OCI-LY7 (cell line): ENCODE data around the gene CPEB1.

ENCODE experiments used
- EZH2phosphoT487 ChIP-seq: fragments of 200-600 bp; sonication (generic); IDR thresholded peaks from 2 replicates; pipeline ENCODE4 v1.6.1; 2018; ENCODE audit warnings: low read depth, borderline replicate concordance, mild to moderate bottlenecking, mixed run types, antibody characterized with exemption, low read length, moderate library complexity, mixed read lengths
- TF ChIP-seq, protein P1 (sequence below): fragments of 200-600 bp; sonication (generic); conservative IDR thresholded peaks from 2 replicates; pipeline ENCODE4 v1.5.1; 2014; ENCODE audit warnings: mild to moderate bottlenecking, antibody characterized with exemption, low read length, moderate library complexity, mixed read lengths

DNA sequence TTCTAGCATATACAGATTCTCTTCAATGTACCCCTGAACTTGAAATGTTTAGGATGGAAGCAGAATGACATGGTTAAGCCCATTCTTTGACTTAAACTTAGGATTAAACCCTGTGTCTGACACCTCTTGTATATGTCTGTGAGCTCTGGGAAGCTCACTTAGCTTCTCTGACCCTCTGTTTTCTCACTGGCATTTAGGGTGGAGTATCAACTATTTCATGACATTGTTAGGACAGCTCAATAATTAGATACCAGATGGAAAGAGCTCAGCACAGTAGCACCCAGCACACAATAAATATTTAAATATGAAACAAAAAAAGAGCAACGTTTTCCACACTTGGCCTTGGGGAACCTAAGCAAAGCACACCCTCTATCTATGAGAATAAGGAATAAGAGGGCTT is 88.7 kb downstream of the CPEB1 start:
- TF ChIP-seq, protein P1, sequence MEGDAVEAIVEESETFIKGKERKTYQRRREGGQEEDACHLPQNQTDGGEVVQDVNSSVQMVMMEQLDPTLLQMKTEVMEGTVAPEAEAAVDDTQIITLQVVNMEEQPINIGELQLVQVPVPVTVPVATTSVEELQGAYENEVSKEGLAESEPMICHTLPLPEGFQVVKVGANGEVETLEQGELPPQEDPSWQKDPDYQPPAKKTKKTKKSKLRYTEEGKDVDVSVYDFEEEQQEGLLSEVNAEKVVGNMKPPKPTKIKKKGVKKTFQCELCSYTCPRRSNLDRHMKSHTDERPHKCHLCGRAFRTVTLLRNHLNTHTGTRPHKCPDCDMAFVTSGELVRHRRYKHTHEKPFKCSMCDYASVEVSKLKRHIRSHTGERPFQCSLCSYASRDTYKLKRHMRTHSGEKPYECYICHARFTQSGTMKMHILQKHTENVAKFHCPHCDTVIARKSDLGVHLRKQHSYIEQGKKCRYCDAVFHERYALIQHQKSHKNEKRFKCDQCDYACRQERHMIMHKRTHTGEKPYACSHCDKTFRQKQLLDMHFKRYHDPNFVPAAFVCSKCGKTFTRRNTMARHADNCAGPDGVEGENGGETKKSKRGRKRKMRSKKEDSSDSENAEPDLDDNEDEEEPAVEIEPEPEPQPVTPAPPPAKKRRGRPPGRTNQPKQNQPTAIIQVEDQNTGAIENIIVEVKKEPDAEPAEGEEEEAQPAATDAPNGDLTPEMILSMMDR = no peak
- no peak for TF ChIP-seq EZH2phosphoT487
